Gastrocnemius medialis (tissue), 4 donors: ENCODE data around the gene TMEM114. TPM values are rescaled to one million over a fixed set of nuclear protein-coding genes. Genes with fewer than 3 reads are reported as not detected.
A peak's percentile ranks its signal among the peaks of the same experiment; 100 is the strongest.

Experiments used
- ATAC-seq, 2 donors: fragments of 150-250 bp; one replicate each; pipeline ENCODE4 v1.9.1; 2016
- DNase-seq, 2 donors: peaks; one replicate each; pipeline ENCODE4 v3.0.0-alpha.2; 2019
- H3K27ac ChIP-seq, 4 donors: fragments of 200-600 bp; sonication (generic); 1 replicate in 1 of 4; 2 replicates in 3 of 4; pipeline ENCODE4 v1.5.1; 2016 to 2018; ENCODE audit warnings: mild to moderate bottlenecking in 2 of 4, moderate library complexity in 1 of 4
- H3K27me3 ChIP-seq, 3 donors: fragments of 200-600 bp; sonication (generic) in 2 of 3; 1 replicate in 1 of 3; 2 replicates in 2 of 3; pipeline versions ENCODE4 v1.5.1 to v1.6.0; 2016 to 2019; ENCODE audit warnings: mild to moderate bottlenecking in 1 of 3, moderate library complexity in 1 of 3
- H3K36me3 ChIP-seq, 2 donors: fragments of 200-600 bp; sonication (generic) in 1 of 2; one replicate each; pipeline ENCODE4 v1.5.1; 2017 to 2018
- H3K4me1 ChIP-seq, 2 donors: fragments of 200-600 bp; sonication (generic) in 1 of 2; one replicate each; pipeline ENCODE4 v1.5.1; 2016 to 2017; ENCODE audit warnings: mild to moderate bottlenecking in 2 of 2
- H3K4me3 ChIP-seq, 4 donors: fragments of 200-600 bp; sonication (generic) in 3 of 4; 1 replicate in 1 of 4; 2 replicates in 3 of 4; pipeline ENCODE4 v1.5.1; 2016 to 2019; ENCODE audit warnings: mild to moderate bottlenecking in 2 of 4
- H3K9me3 ChIP-seq, 3 donors: fragments of 200-600 bp; sonication (generic) in 2 of 3; 1 replicate in 1 of 3; 2 replicates in 2 of 3; pipeline ENCODE4 v1.5.1; 2016 to 2019
- CTCF ChIP-seq, 5 experiments: fragments of 450-650 bp in 3 of 5; fragments of 200-600 bp in 2 of 5; sonication (generic) in 2 of 5; IDR thresholded peaks in 4 of 5; conservative IDR thresholded peaks in 1 of 5; 1 replicate in 4 of 5; 2 replicates in 1 of 5; pipeline ENCODE4 v1.5.1; 2016 to 2019; ENCODE audit warnings: antibody characterized with exemption in 5 of 5, mild to moderate bottlenecking in 3 of 5, moderate library complexity in 3 of 5
- POLR2A ChIP-seq, 2 donors: fragments of 450-650 bp; IDR thresholded peaks; one replicate each; pipeline ENCODE4 v1.6.1; 2017; ENCODE audit warnings: antibody characterized with exemption in 2 of 2, mild to moderate bottlenecking in 2 of 2, moderate library complexity in 2 of 2
- in situ Hi-C, 4 donors: fragments of 200-750 bp; cut with MboI; loops; one replicate each; pipeline versions ENCODE4 v1.15.0 to v1.8.0; 2017; ENCODE audit warnings: low sequenced_read_pairs in 4 of 4
- intact Hi-C: fragments of 100-400 bp; cut with DNase I; formaldehyde crosslinking; loops from one replicate; pipeline ENCODE4 v1.15.1; 2023; ENCODE audit warnings: low total_unique reads
- total RNA-seq, 4 donors: library from RNA; depleted of rRNA; stranded (reverse); fragments of >200 nt; gene quantifications; one replicate each; pipeline versions ENCODE4 v1.1.0 to v1.2.3, GENCODE V29; 2016

The TMEM114 gene
- total RNA-seq, 4 donors from 2014 or later, result not detected

GRCh38 chr16:8631818-8632465 lies 41.6 kb upstream of the TMEM114 start:
- DNase-seq, result no peak
- Histone ChIP-seq H3K4me1 (peaks cover 0 to 3% of the 10 kb centered on the region in 2 donors), H3K9me3 (no peaks in the 10 kb centered on the region), H3K36me3 (peaks cover 0 to 89% of the 10 kb centered on the region in 2 donors), H3K27me3 (no peaks in the 10 kb centered on the region), H3K27ac (peak overlapping the region in 1 of 4 donors; percentile 10), H3K4me3 (no peak overlapping the region)
- ATAC-seq, result no peak
- intact Hi-C loops (no loop called here), in situ Hi-C loops (no loop called here)
- no peak for TF ChIP-seq POLR2A (IDR thresholded peaks at IDR 0.05)
- no peak for TF ChIP-seq CTCF (IDR thresholded peaks at IDR 0.05 in 4 of 5, conservative IDR thresholded peaks at IDR 0.05 in 1 of 5)

GRCh38 chr16:8631373-8631772 lies 41.1 kb upstream of the TMEM114 start:
- in situ Hi-C loops (no loop called here), intact Hi-C loops (no loop called here)
- DNase-seq (no peak), ATAC-seq (no peak)
- Histone ChIP-seq H3K4me3 (no peak overlapping the region), H3K4me1 (peaks cover 0 to 3% of the 10 kb centered on the region in 2 donors), H3K27me3 (no peaks in the 10 kb centered on the region), H3K36me3 (peaks cover 0 to 88% of the 10 kb centered on the region in 2 donors), H3K27ac (no peak overlapping the region), H3K9me3 (no peaks in the 10 kb centered on the region)
- TF ChIP-seq POLR2A (IDR thresholded peaks at IDR 0.05) (no peak), CTCF (IDR thresholded peaks at IDR 0.05 in 4 of 5, conservative IDR thresholded peaks at IDR 0.05 in 1 of 5) (no peak)

GRCh38 chr16:8630255-8630953 lies 40.1 kb upstream of the TMEM114 start:
- no peak overlapping the region for H3K27ac ChIP-seq
- intact Hi-C loops (no loop called here), in situ Hi-C loops (no loop called here)
- H3K27me3 ChIP-seq, result no peaks in the 10 kb centered on the region
- no peaks in the 10 kb centered on the region for H3K9me3 ChIP-seq
- no peak for ATAC-seq
- H3K36me3 ChIP-seq, result peaks cover 0 to 88% of the 10 kb centered on the region in 2 donors
- no peak for DNase-seq
- no peak overlapping the region for H3K4me3 ChIP-seq
- TF ChIP-seq CTCF (IDR thresholded peaks at IDR 0.05 in 4 of 5, conservative IDR thresholded peaks at IDR 0.05 in 1 of 5) (no peak), POLR2A (IDR thresholded peaks at IDR 0.05) (no peak)
- peaks cover 0 to 3% of the 10 kb centered on the region in 2 donors for H3K4me1 ChIP-seq

GRCh38 chr16:8628981-8629725 lies 38.8 kb upstream of the TMEM114 start:
- peaks cover 0 to 76% of the 10 kb centered on the region in 2 donors for H3K36me3 ChIP-seq
- no peaks in the 10 kb centered on the region for H3K27me3 ChIP-seq
- no peak for TF ChIP-seq POLR2A (IDR thresholded peaks at IDR 0.05)
- no peak for TF ChIP-seq CTCF (IDR thresholded peaks at IDR 0.05 in 4 of 5, conservative IDR thresholded peaks at IDR 0.05 in 1 of 5)
- no peak overlapping the region for H3K27ac ChIP-seq
- no peak for DNase-seq
- ATAC-seq, result no peak
- no peaks in the 10 kb centered on the region for H3K9me3 ChIP-seq
- intact Hi-C loops (no loop called here), in situ Hi-C loops (no loop called here)
- H3K4me3 ChIP-seq, result no peak overlapping the region
- H3K4me1 ChIP-seq, result peaks cover 3 to 9% of the 10 kb centered on the region in 2 donors
